Caco-2 (cell line): Measurements from ENCODE around the gene DAW1. TPM values are rescaled to one million over a fixed set of nuclear protein-coding genes. Genes with fewer than 3 reads are reported as not detected.

Source experiments
- BruUV-seq: library from RNA; stranded (reverse); fragments of 400-500 nt; replicated peaks from 2 replicates; lab custom pipeline; 2021; lab: Mats Ljungman, UMichigan
- CTCF ChIA-PET: fragments of 300-600 bp; sonication (Branson Sonifier 250); formaldehyde crosslinking; loops from one replicate; lab custom pipeline; 2022; ENCODE audit warnings: antibody characterized with exemption; lab: Charles Lee
- POLR2A ChIA-PET: fragments of 300-600 bp; sonication (Branson Sonifier 250); formaldehyde crosslinking; loops from one replicate; lab custom pipeline; 2022; ENCODE audit warnings: antibody characterized with exemption; lab: Charles Lee
- DNase-seq, 2 experiments: peaks; one replicate each; pipeline versions ENCODE4 v3.0.0 to v3.0.0-alpha.2; 2020 to 2022
- H3K27me3 ChIP-seq: replicated peaks from 2 replicates; pipeline ENCODE4 v1.6.0; 2011; ENCODE audit warnings: low read length; ENCODE audit not compliant: control insufficient read depth, insufficient read depth
- H3K36me3 ChIP-seq: 2 replicates; pipeline ENCODE4 v1.5.1; 2011; ENCODE audit warnings: low read length; ENCODE audit not compliant: control insufficient read depth, insufficient read depth
- H3K4me1 ChIP-seq: fragments of 250-450 bp; sonication (Bioruptor Pico); 2 replicates; pipeline ENCODE4 v1.5.1; 2020; ENCODE audit warnings: mild to moderate bottlenecking
- H3K4me3 ChIP-seq: 2 replicates; pipeline ENCODE4 v1.5.1; 2011; ENCODE audit warnings: low read depth, mild to moderate bottlenecking, control low read depth, low read length
- H3K9me3 ChIP-seq: fragments of 250-450 bp; sonication (Bioruptor Pico); 2 replicates; pipeline ENCODE4 v1.5.1; 2020; ENCODE audit warnings: mild to moderate bottlenecking, moderate library complexity
- H3K27ac Mint-ChIP-seq: one replicate; pipeline ENCODE4 v1.8.0; 2022; ENCODE audit warnings: mixed read lengths; ENCODE audit not compliant: unreplicated experiment
- H3K27me3 Mint-ChIP-seq: one replicate; pipeline ENCODE4 v1.8.0; 2022; ENCODE audit warnings: mixed read lengths; ENCODE audit not compliant: insufficient read depth, unreplicated experiment
- H3K36me3 Mint-ChIP-seq: one replicate; pipeline ENCODE4 v1.8.0; 2022; ENCODE audit warnings: mild to moderate bottlenecking, mixed read lengths; ENCODE audit not compliant: insufficient read depth, unreplicated experiment
- H3K4me1 Mint-ChIP-seq: one replicate; pipeline ENCODE4 v1.8.0; 2022; ENCODE audit warnings: low read depth, mixed read lengths; ENCODE audit not compliant: unreplicated experiment
- H3K4me3 Mint-ChIP-seq: one replicate; pipeline ENCODE4 v1.8.0; 2022; ENCODE audit warnings: mild to moderate bottlenecking, moderate library complexity, mixed read lengths; ENCODE audit not compliant: unreplicated experiment
- H3K9me3 Mint-ChIP-seq: one replicate; pipeline ENCODE4 v1.8.0; 2022; ENCODE audit warnings: mixed read lengths; ENCODE audit not compliant: unreplicated experiment
- intact Hi-C: fragments of 100-400 bp; cut with micrococcal nuclease; formaldehyde crosslinking; loops from one replicate; pipeline ENCODE4 v1.10.0; 2022; ENCODE audit not compliant: unreplicated experiment
- total RNA-seq: library from RNA; stranded (reverse); gene quantifications from 2 replicates; pipeline ENCODE4 v1.2.3, GENCODE V29; 2022
- TF ChIP-seq, protein P1 (sequence below), 2 experiments: fragments of 200-600 bp in 1 of 2; IDR thresholded peaks; 1 replicate in 1 of 2; 2 replicates in 1 of 2; pipeline versions ENCODE4 v1.5.1 to v1.8.0; 2011 to 2022; ENCODE audit warnings: antibody characterized with exemption in 1 of 2, control low read depth in 1 of 2, inconsistent platforms in 1 of 2, low read depth in 1 of 2, low read length in 1 of 2, mild to moderate bottlenecking in 1 of 2, moderate library complexity in 1 of 2; ENCODE audit not compliant: insufficient read depth in 1 of 2, severe bottlenecking in 1 of 2, unreplicated experiment in 1 of 2

The DAW1 gene
- total RNA-seq, 1 experiment from 2014 or later = 6.6 TPM

GRCh38 chr2:227827143-227827542 lies 44.3 kb upstream of the DAW1 start:
- ChIA-PET CTCF (no interaction called here), POLR2A (no interaction called here)
- Histone ChIP-seq H3K27me3 (no peaks in the 10 kb centered on the region), H3K4me1 (no peaks in the 10 kb centered on the region), H3K4me3 (no peak overlapping the region), H3K9me3 (no peaks in the 10 kb centered on the region), H3K36me3 (no peaks in the 10 kb centered on the region)
- Mint-ChIP-seq H3K9me3 (peaks cover 5% of the 10 kb centered on the region), H3K27ac (no peak overlapping the region), H3K4me1 (peaks cover 18% of the 10 kb centered on the region), H3K4me3 (no peak overlapping the region), H3K27me3 (no peaks in the 10 kb centered on the region), H3K36me3 (no peaks in the 10 kb centered on the region)
- BruUV-seq = no TSS peak
- TF ChIP-seq, protein P1, sequence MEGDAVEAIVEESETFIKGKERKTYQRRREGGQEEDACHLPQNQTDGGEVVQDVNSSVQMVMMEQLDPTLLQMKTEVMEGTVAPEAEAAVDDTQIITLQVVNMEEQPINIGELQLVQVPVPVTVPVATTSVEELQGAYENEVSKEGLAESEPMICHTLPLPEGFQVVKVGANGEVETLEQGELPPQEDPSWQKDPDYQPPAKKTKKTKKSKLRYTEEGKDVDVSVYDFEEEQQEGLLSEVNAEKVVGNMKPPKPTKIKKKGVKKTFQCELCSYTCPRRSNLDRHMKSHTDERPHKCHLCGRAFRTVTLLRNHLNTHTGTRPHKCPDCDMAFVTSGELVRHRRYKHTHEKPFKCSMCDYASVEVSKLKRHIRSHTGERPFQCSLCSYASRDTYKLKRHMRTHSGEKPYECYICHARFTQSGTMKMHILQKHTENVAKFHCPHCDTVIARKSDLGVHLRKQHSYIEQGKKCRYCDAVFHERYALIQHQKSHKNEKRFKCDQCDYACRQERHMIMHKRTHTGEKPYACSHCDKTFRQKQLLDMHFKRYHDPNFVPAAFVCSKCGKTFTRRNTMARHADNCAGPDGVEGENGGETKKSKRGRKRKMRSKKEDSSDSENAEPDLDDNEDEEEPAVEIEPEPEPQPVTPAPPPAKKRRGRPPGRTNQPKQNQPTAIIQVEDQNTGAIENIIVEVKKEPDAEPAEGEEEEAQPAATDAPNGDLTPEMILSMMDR (IDR thresholded peaks at IDR 0.05; ENCODE audit: insufficient read depth in 1 of 2, low read depth in 1 of 2, low read length in 1 of 2, severe bottlenecking in 1 of 2, unreplicated experiment in 1 of 2) = no peak
- DNase-seq = no peak
- intact Hi-C loops = no loop called here

GRCh38 chr2:227828477-227828912 lies 42.9 kb upstream of the DAW1 start:
- TF ChIP-seq, protein P1 (IDR thresholded peaks at IDR 0.05; ENCODE audit: insufficient read depth in 1 of 2, low read depth in 1 of 2, low read length in 1 of 2, severe bottlenecking in 1 of 2, unreplicated experiment in 1 of 2) = no peak
- CTCF ChIA-PET = no interaction called here
- H3K9me3 ChIP-seq = no peaks in the 10 kb centered on the region
- intact Hi-C loops = no loop called here
- DNase-seq = no peak
- H3K36me3 ChIP-seq = no peaks in the 10 kb centered on the region
- no TSS peak for BruUV-seq
- H3K27me3 ChIP-seq = no peaks in the 10 kb centered on the region
- no peaks in the 10 kb centered on the region for H3K4me1 ChIP-seq
- Mint-ChIP-seq H3K4me3 (no peak overlapping the region), H3K27ac (no peak overlapping the region), H3K9me3 (no peaks in the 10 kb centered on the region), H3K36me3 (no peaks in the 10 kb centered on the region), H3K4me1 (peaks cover 10% of the 10 kb centered on the region), H3K27me3 (no peaks in the 10 kb centered on the region)
- no peak overlapping the region for H3K4me3 ChIP-seq
- POLR2A ChIA-PET = no interaction called here

DNA sequence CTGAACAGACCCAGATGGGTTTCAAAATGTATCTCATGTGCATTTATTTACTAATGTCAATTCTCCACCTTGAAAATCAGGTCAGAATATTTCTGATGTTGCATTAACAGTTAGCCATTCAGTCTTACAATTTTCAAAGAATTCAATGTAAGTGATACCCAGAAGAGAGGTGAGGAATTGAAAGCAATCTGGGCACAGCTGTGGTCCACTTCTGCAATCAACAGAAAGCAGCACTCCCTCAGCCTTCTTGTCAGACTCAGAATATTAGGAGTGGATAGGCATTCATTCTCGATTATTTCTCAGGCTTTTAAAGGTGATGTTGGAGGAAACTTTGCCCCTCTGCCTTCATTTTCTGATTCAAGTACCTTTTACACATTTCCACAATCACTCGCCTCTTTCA lies 42.1 kb upstream of the DAW1 start:
- no peaks in the 10 kb centered on the region for H3K9me3 ChIP-seq
- POLR2A ChIA-PET = no interaction called here
- CTCF ChIA-PET = no interaction called here
- H3K36me3 Mint-ChIP-seq = no peaks in the 10 kb centered on the region
- intact Hi-C loops = no loop called here
- peaks cover 10% of the 10 kb centered on the region for H3K4me1 Mint-ChIP-seq
- H3K9me3 Mint-ChIP-seq = no peaks in the 10 kb centered on the region
- H3K4me1 ChIP-seq = no peaks in the 10 kb centered on the region
- TF ChIP-seq, protein P1 (IDR thresholded peaks at IDR 0.05; ENCODE audit: insufficient read depth in 1 of 2, low read depth in 1 of 2, low read length in 1 of 2, severe bottlenecking in 1 of 2, unreplicated experiment in 1 of 2) = no peak
- no peaks in the 10 kb centered on the region for H3K27me3 Mint-ChIP-seq
- H3K4me3 Mint-ChIP-seq = no peak overlapping the region
- BruUV-seq = no TSS peak
- H3K36me3 ChIP-seq = no peaks in the 10 kb centered on the region
- H3K27ac Mint-ChIP-seq = no peak overlapping the region
- DNase-seq = no peak
- no peak overlapping the region for H3K4me3 ChIP-seq
- H3K27me3 ChIP-seq = no peaks in the 10 kb centered on the region
